Stimulated activated CD4-positive, alpha-beta T cell treated with anti-CD3 and anti-CD28 coated beads, Interleukin-15, amount 100 ng/mL, for 24 hours (primary cell): ENCODE data around the gene KAT2A.

Experiments used
- DNase-seq: peaks from one replicate; pipeline ENCODE4 v3.0.0-alpha.2; 2020

The KAT2A gene

DNA sequence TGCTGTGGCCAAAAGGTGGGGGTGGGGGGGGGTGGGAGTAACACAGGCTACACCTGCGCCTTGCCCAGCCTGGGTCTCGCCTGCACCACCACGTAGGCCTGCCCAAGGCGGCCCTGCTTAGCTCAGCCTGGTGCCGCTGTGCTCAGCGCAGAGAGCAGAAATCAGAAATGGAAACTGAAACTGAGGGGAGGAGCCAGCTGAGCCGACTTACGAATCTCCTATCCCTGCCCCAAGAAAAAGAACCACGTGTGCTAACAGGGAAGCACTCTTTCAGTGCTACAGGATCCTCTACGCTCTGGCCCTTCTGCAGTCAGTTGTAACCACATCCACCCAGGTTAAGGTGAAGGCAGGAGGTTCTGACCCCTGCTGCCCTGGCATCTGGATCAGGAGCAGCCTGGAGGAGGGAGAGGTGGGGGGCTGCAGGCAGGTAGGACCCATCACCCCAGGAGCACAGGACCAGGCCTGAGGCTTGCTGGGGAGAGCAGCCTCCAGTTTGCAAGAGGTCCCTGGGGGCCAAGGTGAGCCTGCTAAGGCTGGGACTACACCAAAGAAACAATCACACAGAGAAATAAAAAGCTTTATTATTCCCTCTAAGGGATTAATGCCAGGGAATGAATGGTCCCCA is 8.5 kb downstream of the KAT2A start, which contains the start of gene DHX58:
TSS of gene DHX58 (minus strand) at position 163 of the 625 bp plus-strand sequence. CDS start 822 bp downstream, outside the sequence.
- peak; percentile 83 for DNase-seq

DNA sequence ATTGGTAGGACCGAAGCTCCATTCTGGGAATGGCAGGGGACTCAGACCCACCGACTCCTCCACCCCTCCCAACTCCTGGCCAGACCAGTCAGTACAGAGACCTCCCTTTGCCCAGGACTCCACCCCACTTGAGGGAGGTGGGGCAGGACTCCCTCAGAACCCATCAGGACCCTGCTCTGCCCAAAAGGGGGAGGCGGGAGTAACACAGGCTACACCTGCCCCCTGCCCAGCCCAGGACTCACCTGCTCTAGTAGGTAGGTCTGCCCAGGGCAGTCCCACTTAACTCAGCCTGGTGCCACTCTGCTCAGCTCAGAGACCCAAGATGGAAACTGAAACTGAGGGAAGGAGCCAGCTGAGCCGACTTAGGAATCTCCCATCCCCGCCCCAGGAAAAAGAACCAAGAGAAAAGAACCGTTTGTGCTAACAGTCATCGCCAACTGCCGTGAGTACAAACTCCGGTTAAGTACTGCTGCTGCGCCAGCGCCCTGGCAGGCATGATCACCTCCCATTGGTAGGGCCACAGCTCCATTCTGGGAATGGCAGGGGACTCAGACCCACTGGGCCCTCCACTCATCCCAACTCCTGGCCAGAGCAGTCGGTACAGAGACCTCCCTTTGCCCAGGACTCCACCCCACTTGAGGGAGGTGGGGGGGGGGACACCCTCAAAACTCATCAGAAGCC is 9.2 kb downstream of the KAT2A start:
- DNase-seq, result no peak

DNA sequence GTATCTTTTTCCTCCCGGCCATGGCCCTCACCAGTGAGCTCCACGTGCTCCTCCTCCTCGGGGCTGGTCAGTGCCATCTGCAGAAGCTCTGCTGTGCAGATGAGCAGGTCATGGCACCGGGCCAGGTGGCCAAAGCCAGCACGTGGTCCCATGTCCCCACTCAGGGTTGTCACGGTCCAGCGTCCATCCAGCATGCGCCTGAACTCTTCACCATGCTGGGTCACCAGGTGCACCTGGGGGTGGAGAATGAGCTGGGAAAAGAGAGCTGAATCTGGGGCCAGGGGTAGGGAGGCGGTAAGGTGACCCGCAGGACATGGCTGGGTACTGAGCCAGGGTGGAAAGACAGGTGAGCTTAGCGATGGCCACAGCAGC is 9.9 kb downstream of the KAT2A start:
- no peak for DNase-seq

DNA sequence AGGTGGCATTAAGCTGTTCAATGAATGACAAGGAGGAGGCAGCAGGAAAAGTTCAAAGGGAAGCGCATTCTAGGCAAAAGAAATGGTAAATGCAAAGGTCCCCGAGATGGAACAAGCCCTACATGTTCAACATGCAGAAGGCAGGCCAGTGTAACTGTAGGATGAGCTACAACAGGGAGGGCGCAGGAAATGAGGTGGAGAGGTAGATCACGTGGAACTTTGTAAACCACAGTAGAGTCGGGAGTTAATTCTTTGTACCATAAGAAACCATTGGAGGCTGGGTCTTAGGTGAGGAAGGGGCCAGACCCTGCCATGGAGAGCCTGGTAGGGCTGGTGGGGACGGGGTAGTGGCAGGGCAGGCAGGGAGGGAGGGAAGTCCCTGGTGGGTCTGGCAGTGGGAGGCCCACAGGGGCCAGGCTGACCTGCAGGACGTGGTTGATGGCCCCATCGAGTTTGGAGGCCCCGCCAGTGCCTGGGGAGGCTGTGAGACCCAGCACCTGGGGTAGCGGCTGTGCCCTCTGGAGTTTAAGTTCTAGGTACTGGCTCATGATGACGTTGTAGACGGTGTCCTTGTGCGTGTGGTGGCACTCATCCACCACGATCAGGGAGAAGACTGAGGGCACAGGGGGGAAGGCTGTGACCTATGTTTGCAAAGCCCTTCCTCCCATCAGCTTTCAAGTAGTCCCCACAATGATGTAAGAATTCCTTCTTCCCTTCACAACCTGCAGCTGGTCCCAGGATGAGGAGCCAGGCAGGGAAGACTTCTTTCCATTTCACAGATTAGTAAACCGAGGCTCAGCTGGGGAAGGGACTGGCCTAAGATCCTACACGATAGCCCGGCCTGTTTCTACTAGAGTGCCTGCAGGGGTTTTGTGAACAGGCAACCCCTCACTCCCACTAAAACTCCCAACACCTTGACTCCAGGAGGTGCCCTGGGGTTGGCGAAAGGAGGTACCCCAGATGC is 10.6 kb downstream of the KAT2A start:
- DNase-seq, result no peak

DNA sequence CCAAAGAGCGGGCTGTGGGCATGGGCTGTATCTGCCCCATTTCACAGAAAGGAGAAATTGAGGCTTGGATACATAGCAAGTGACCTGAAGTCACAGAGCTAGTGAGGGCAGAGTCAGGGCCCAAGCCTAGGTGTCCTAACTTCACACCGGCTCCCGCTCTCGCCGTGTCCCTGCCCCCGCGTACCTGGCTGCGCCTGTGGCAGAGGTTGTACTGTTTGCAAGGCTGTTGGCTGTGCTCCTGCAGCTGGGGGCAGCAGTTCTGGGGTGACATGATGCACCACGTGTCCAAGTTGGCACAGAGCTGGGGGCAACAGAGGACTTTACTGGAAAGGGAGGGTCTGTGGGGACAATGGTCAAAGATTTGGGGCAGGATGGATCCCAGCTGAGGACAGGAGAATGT is 12.1 kb downstream of the KAT2A start:
- DNase-seq, result no peak

DNA sequence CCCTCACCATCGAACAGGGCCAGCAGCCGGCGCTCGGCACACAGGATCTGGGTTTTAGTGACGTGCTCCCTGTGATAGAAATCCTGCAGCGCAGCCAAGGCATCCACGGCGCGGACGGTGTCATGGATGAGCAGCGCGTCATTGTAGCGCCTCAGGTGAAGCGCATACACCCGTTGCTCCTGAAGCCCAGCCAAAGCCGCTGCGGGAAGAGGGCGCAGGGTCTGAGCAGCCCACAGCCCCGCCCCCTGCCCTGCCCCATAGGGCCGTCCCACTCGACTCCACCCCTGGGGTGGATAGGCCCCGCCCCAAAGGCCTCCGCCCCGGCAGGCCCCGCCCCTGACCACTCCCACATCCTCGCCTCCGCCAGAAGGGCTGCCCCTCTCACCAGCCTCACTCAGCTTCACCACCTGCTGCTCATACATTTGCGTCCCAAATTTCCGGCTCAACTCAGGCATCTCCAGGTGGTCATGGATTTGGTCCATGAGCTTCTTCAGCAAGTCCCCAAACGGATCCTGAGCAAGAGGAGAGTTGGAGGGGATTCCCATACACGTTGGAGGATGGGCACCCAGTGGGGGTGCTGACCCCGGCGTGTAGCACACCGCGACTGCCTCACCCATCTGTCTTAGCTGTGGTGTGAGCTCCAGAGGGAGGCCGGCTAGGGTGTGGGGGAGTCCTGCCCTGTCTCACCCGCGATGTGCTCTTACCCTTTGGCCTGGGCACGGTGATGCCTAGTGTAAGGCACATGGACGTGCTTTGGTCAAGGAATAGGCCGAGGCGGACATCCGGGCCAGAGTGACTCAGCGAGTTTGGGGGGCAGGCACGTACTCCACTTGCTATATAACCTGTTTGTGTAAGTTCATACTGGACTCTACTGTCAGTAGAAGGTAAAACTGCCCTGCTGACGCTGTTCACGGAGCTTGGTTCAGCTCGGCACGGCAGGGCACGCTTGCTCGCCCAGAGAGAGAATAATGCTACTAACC is 13.3 kb downstream of the KAT2A start:
- peak; percentile 94 for DNase-seq

DNA sequence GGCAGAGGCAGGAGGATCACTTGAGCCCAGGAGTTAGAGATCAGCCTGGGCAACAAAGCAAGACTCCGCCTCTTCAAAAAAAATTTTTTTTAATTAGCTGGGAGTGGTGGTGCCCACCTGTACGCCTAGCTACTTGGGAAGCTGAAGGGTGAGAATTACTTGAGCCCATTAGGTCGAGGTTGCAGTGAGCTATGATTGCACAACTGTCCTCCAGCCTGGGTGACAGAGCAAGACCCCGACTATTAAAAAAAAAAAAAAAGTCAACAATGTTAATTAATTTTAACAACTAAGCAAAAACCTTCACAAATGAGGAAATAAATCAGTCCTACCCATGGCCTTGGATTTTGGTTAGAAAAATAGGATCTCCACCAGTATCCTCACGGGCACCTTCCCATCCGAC is 14.0 kb downstream of the KAT2A start:
- no peak for DNase-seq

DNA sequence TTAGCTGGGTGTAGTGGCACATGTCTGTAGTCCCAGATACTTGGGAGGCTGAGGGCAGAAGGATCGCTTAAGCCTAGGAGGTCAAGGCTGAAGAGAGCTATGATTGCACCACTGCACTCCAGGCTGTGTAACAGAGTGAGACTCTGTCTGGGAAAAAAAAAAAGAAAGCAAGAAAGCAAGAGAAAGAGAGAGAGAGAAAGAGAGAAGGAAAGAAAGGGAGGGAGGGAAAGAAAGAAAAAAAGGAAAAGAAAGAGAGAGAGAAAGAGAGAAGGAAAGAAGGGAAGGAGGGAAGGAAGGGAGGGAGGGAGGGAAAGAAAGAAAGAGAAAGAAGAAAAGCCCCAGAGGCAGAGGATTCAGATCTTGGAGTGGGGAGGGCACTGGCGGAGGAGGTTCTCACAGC is 15.2 kb downstream of the KAT2A start:
- DNase-seq, result no peak

DNA sequence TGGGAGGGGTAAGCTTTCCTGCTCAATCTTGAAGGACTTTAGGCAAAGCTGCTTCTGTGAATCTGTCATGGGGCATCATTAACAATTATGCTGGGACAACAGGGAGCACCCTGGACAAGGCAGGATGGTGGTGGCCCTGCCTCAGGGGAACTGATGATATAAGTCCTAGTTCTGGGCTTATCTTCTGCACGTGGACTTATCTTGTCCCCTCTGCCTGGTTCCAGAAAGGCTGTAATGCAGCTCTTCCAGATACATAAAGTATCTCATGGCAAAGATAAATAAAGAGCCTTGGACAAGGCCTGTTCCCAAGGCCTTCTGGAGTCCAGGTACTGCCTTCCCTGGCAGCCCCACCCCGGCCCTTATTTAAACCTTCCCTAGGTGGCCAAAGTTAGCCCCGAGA is 16.9 kb downstream of the KAT2A start:
- DNase-seq, result no peak

DNA sequence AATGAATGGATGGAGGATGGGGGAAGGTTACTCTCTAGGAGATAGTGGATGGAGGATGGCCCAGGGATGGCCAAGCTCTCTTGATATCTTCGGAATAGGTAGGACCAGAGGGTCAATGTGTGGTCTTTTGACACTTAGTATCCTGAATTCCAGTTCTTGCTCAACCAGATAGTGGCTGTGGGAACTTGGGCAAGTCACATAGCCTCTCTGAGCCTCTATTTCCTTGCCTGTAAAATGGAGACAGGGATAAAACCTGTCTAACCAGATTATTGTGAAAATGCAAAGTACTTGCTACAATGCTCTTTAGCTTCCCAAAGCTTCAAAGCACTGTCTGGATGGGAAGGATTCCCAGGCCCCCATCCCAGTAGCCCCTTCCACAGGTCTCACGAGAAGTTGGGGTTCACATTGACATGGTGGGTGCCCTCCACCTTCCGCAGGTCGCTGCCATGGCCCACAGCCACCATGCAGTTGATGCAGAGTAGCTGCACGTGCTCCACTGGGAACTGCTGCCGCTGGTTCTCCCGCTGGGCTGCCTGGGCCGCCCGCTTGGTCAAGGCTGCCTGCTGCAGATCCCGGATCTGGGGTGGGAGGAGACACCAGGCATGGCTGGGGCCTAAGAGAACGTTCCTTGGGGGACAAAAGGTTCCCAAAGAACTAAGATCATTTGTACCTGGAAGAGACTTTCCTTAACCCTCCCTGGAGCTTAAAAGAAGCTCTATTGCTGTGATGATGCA is 17.8 kb downstream of the KAT2A start:
- no peak for DNase-seq

DNA sequence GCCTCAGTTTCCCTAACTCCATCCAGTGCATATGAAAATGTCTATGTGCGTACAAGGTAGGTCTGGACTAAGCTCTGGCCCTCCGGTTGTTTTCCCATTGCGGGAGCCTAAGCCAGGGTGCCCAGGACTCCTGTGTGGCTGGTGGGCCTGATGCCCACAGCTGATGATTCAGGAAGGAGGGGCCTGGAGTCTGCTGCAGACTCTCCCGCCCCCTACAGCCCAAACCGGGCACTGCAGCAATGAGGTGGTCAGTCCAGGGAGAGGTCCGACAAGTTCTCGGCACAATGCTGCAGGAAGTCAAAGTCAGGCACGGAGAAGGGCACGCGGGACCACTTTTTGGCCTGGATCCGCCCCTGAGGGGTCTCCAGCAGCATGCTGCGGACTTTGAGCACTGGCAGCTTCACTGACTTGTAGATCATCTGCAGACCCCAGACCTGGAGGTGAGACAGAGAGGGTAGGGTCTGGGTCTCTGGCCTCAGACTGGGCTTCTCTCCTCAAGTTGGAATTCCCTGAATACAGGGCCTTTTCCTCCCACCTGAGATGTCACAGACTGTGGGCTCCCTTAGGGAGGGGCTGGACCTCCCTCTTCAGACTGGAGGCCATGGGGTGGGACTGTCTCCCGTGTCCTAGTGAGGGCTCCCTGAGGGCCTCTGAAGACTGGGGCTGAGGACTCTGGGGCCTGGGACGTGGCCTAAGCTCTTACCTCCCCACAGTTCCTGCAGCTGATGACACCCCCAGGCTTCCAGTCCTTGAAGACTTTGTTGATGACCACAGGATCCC is 19.5 kb downstream of the KAT2A start:
- peak; percentile 84 for DNase-seq

DNA sequence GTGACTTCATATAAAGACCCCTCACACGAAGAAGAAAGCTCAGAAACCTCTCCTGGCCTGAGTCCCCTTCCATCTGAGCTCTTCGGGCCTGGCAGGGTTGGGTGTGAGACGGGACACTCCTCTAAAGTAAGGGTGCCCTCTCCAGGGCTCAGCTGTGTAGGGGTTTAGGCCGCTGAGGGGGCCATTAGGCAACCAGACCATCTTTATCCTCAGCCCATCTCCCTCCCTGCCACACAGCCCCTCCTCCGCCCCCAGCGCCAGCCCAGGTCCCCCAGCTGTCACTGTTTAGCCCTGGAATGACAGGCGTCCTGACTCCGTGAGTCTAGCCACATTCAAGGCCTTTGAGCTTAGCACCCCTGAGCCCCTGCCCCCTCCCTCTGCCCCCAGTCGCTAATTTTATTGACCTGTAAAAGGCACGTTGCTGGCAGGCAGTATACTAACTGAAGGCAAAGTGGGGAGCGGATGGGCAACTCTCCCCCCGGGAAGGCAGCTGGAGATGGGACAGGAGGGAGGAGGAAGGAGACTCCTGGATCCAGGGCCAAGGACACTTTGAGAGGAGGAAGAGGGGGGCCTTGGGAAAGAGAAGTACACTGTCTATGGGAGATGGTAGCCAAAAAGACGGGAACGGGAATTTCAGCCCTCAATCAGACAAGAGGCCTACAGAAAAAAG is 22.3 kb downstream of the KAT2A start:
- DNase-seq, result no peak

DNA sequence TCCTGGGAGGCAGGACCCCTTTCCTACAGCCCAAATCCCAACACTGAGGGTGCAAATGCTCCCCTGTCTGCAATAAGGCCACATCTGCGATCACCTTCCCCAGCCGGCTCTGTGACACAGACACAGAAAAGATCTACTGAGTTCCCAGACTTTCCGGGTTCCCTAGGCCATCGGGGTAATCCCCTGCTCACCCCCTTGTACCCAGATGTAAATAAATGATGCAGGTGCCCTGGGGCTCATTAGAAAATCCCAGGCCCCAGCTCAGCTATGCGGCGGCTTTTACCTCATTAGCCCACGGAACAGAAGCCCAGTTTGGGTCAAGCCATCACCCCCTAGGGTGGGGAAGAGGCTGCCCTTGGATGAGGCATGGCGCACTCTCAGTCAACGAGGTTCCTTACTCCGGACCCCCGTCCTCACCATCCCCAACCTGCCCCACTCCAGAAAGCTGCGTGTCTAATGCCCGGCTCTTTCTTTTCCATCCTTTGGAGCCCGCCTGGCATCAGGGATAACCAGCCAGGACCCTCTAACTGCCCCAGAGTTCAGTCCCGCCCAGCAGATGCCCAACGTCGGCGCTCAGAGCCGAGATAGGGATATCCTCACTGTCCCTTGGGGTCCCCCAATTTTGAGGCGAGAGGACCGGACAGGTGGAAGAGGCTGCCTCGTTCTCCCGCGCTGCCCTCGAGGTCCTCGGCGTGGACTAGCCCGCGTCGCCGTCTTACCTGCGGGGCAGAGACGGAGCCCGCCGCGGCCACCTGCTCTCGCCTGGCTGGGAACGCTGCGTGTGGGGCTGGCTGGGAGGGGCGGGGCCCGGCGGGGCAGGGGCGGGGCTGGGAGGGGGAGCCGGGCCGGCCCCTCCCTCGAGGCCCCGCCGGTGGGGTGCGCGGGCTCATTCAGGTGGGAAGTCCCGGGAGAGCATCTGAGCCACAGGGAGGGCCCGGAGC is 23.2 kb downstream of the KAT2A start, which contains the start of gene ZNF385C:
TSS of gene ZNF385C (minus strand) at position 783 of the 941 bp plus-strand sequence. CDS start 35,417 bp downstream, outside the sequence.
- peak; percentile 62 for DNase-seq

DNA sequence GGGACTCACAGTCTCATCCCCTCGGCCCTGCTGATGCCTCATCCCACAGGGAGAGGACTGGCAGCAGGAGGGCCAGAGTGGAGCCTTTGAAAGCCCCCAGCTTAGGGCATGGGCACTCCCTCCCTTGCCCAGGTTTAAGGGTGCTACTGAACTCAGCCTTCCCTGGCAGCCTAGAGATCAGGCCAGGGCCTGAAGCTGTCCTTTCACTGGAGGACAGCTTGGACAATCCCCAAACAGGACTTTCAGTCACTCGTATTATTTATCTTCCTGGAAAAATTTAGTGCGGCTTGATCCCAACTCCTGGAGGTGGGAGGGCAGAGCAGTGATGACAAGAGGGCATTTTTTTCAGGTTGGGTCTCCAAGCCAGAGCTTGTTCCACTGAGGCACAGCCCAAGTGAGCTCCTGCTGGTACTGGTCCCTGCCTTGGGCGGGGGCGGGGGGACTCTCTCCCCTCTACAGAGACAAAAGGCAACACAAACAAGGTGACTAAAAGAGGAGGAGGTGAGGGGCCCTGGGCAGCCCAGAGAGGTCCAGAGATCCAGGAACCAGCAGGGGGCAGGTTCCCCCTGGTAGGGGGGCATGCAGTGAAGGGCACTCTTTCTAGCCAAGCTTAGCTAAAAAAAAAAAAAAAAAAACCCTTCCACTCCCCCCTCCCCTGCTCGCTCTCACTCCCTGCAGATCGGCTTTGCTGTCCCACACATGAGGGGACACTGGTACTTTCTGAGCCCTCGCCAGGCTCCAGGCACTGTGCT is 24.6 kb downstream of the KAT2A start:
- DNase-seq, result no peak

DNA sequence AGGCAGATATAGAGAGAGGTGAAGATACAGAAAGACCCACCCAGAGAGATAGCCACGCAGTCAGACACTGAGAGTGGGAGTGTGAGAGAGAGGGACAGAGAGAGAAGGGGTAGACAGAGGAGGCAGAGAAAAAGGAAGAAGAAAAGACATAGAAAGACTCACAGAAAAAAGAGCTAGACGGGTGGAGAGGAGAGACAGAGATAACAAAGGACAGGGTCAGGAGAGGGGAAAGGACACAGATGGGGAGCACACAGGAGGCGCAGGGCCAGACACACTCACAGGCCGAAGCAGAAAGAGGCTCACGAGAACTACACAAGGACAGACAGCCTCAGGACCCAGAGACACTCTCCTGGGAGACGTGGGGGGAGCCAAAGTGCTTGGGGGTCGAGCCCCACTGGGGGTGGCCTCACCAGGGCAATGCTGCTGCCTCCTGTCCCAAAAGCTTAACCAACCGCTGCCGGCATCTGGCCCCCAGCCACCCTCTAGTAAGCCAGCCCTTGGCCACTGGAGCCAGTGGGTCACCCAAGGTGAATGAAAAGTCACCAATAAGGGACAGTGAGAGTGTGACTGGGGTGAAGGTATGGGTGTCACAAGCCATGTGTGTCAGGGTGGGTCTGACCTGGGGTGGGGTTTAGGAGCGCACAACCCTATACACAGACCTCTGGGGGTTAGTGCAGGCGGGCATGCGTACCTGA is 26.6 kb downstream of the KAT2A start:
- DNase-seq, result no peak

DNA sequence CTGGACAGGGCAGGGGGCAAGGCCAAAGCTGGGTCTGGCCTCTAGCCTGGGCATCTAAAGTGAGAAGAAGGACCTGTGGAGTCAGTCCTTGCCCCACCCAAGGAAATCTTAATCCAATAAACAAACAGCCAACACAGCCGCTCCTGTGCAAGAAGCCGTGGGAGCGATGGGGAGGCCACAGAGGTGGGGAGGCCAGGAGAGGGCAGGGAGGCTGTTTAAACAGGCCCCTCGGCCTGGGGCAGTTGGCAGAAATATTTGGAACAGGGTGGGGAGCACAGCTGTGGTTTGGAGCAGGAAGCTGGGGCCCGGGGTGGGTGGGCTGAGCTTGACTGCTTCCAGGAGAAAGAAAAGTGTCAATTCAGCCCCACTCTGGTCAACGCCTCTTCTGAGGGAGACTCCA is 28.2 kb downstream of the KAT2A start:
- no peak for DNase-seq
